Neuron (in vitro differentiated cells): ENCODE measurements around the gene KCTD18.
A peak's percentile ranks its signal among the peaks of the same experiment; 100 is the strongest.

Experiments used
- H2AFZ ChIP-seq: one replicate; pipeline ENCODE4 v1.6.1; 2013; ENCODE audit warnings: low read depth, mild to moderate bottlenecking, inconsistent platforms, low read length, moderate library complexity
- H3K27me3 ChIP-seq: one replicate; pipeline ENCODE4 v1.6.1; 2013; ENCODE audit warnings: low read length; ENCODE audit not compliant: insufficient read depth
- H3K36me3 ChIP-seq: one replicate; pipeline ENCODE4 v1.6.1; 2013; ENCODE audit warnings: low read length; ENCODE audit not compliant: insufficient read depth
- H3K4me1 ChIP-seq: one replicate; pipeline ENCODE4 v1.6.1; 2013; ENCODE audit warnings: low read length; ENCODE audit not compliant: insufficient read depth
- H3K4me3 ChIP-seq: 2 replicates; pipeline ENCODE4 v1.5.1; 2013; ENCODE audit warnings: mild to moderate bottlenecking, low read length, moderate library complexity
- H3K9me3 ChIP-seq: one replicate; pipeline ENCODE4 v1.6.1; 2013; ENCODE audit warnings: low read length

Gene KCTD18

GRCh38 chr2:200509612-200510433 lies at the start of gene KCTD18:
KCTD18 (minus strand) TSS chr2:200510068; CDS start chr2:200507016, 3,052 bp downstream.
- Histone ChIP-seq H2AFZ (peak within 1 kb of the TSS; percentile 84), H3K4me3 (peak within 1 kb of the TSS; percentile 94), H3K36me3 (no peaks in the 10 kb centered on the region), H3K4me1 (peaks cover 13% of the 10 kb centered on the region), H3K9me3 (no peaks in the 10 kb centered on the region), H3K27me3 (no peaks in the 10 kb centered on the region)

GRCh38 chr2:200540793-200541192 lies 30.9 kb upstream of the KCTD18 start:
- H3K27me3 ChIP-seq, result no peaks in the 10 kb centered on the region
- no peak overlapping the region for H2AFZ ChIP-seq
- H3K4me1 ChIP-seq, result no peaks in the 10 kb centered on the region
- H3K36me3 ChIP-seq, result peaks cover 44% of the 10 kb centered on the region
- H3K4me3 ChIP-seq, result no peak overlapping the region
- H3K9me3 ChIP-seq, result peaks cover 8% of the 10 kb centered on the region

- Histone ChIP-seq H3K36me3 (peaks cover 48% of the 10 kb centered on the region), H3K9me3 (peaks cover 6% of the 10 kb centered on the region), H2AFZ (no peak overlapping the region), H3K4me3 (no peak overlapping the region), H3K4me1 (no peaks in the 10 kb centered on the region), H3K27me3 (no peaks in the 10 kb centered on the region)
Observed at GRCh38 chr2:200538139-200538538, 28.3 kb upstream of the KCTD18 start.

GRCh38 chr2:200534572-200534971 lies 24.7 kb upstream of the KCTD18 start:
- H3K4me1 ChIP-seq, result no peaks in the 10 kb centered on the region
- H3K36me3 ChIP-seq, result peaks cover 30% of the 10 kb centered on the region
- H3K4me3 ChIP-seq, result no peak overlapping the region
- H2AFZ ChIP-seq, result no peak overlapping the region
- no peaks in the 10 kb centered on the region for H3K9me3 ChIP-seq
- H3K27me3 ChIP-seq, result no peaks in the 10 kb centered on the region

GRCh38 chr2:200533754-200534153 lies 23.9 kb upstream of the KCTD18 start:
- Histone ChIP-seq H3K4me3 (no peak overlapping the region), H3K4me1 (no peaks in the 10 kb centered on the region), H3K9me3 (no peaks in the 10 kb centered on the region), H3K36me3 (peaks cover 30% of the 10 kb centered on the region), H3K27me3 (no peaks in the 10 kb centered on the region), H2AFZ (no peak overlapping the region)

- Histone ChIP-seq H3K4me1 (peaks cover 15% of the 10 kb centered on the region), H3K9me3 (no peaks in the 10 kb centered on the region), H3K4me3 (no peak overlapping the region), H2AFZ (no peak overlapping the region), H3K36me3 (no peaks in the 10 kb centered on the region), H3K27me3 (peaks cover 3% of the 10 kb centered on the region)
Observed at GRCh38 chr2:200528228-200528627, 18.4 kb upstream of the KCTD18 start.

- Histone ChIP-seq H3K27me3 (peaks cover 13% of the 10 kb centered on the region), H3K9me3 (no peaks in the 10 kb centered on the region), H2AFZ (peak within 1 kb of the TSS; percentile 90), H3K4me3 (peak within 1 kb of the TSS; percentile 70), H3K36me3 (no peaks in the 10 kb centered on the region), H3K4me1 (peaks cover 15% of the 10 kb centered on the region)
Observed at GRCh38 chr2:200525882-200526651, 16.2 kb upstream of the KCTD18 start, which contains the start of gene SGO2. SGO2 (plus strand) TSS chr2:200526207; CDS start chr2:200532976, 6,769 bp downstream.

GRCh38 chr2:200525551-200525881 lies 15.6 kb upstream of the KCTD18 start:
- peaks cover 15% of the 10 kb centered on the region for H3K4me1 ChIP-seq
- no peaks in the 10 kb centered on the region for H3K36me3 ChIP-seq
- H2AFZ ChIP-seq, result peak overlapping the region; percentile 52
- H3K9me3 ChIP-seq, result no peaks in the 10 kb centered on the region
- peaks cover 19% of the 10 kb centered on the region for H3K27me3 ChIP-seq
- peak overlapping the region; percentile 70 for H3K4me3 ChIP-seq

GRCh38 chr2:200525066-200525465 lies 15.2 kb upstream of the KCTD18 start:
- Histone ChIP-seq H3K9me3 (no peaks in the 10 kb centered on the region), H3K4me3 (peak overlapping the region; percentile 70), H3K36me3 (no peaks in the 10 kb centered on the region), H3K4me1 (peaks cover 15% of the 10 kb centered on the region), H2AFZ (peak overlapping the region; percentile 52), H3K27me3 (peaks cover 19% of the 10 kb centered on the region)

GRCh38 chr2:200523604-200524003 lies 13.7 kb upstream of the KCTD18 start:
- Histone ChIP-seq H2AFZ (no peak overlapping the region), H3K36me3 (no peaks in the 10 kb centered on the region), H3K4me1 (peaks cover 15% of the 10 kb centered on the region), H3K9me3 (no peaks in the 10 kb centered on the region), H3K4me3 (no peak overlapping the region), H3K27me3 (peaks cover 19% of the 10 kb centered on the region)

GRCh38 chr2:200523158-200523557 lies 13.3 kb upstream of the KCTD18 start:
- Histone ChIP-seq H3K4me1 (peaks cover 15% of the 10 kb centered on the region), H3K27me3 (peaks cover 19% of the 10 kb centered on the region), H3K4me3 (no peak overlapping the region), H2AFZ (no peak overlapping the region), H3K9me3 (no peaks in the 10 kb centered on the region), H3K36me3 (no peaks in the 10 kb centered on the region)

GRCh38 chr2:200515155-200515554 lies 5.3 kb upstream of the KCTD18 start:
- Histone ChIP-seq H2AFZ (no peak overlapping the region), H3K4me1 (peaks cover 4% of the 10 kb centered on the region), H3K36me3 (no peaks in the 10 kb centered on the region), H3K4me3 (no peak overlapping the region), H3K27me3 (no peaks in the 10 kb centered on the region), H3K9me3 (no peaks in the 10 kb centered on the region)

- no peaks in the 10 kb centered on the region for H3K27me3 ChIP-seq
- H3K36me3 ChIP-seq, result peaks cover 4% of the 10 kb centered on the region
- H3K4me3 ChIP-seq, result peak overlapping the region; percentile 94
- peak overlapping the region; percentile 84 for H2AFZ ChIP-seq
- H3K9me3 ChIP-seq, result no peaks in the 10 kb centered on the region
- H3K4me1 ChIP-seq, result peaks cover 13% of the 10 kb centered on the region
Observed at GRCh38 chr2:200509235-200509611, 645 bp downstream of the KCTD18 start.
